GM23338 (cell line): Measurements from ENCODE around the gene SPDYE1.
"Not testable (repeated sequence)": the region's sequence is repeated elsewhere in the genome, so short reads cannot be mapped to it uniquely, and the experiment has no call there.

Experiments used
- CREB1 ChIP-seq: fragments of 250-450 bp; sonication (Bioruptor Pico); IDR thresholded peaks from 2 replicates; pipeline ENCODE4 v1.5.0; 2020; ENCODE audit warnings: low read depth, mild to moderate bottlenecking, moderate library complexity
- CTCF ChIP-seq, 2 experiments: fragments of 200-600 bp in 1 of 2; sonication (generic) in 1 of 2; conservative IDR thresholded peaks; 2 replicates each; pipeline versions ENCODE4 v1.5.1 to v1.6.1; 2016 to 2017; ENCODE audit warnings: antibody characterized with exemption in 2 of 2, low read depth in 2 of 2, mild to moderate bottlenecking in 2 of 2, moderate library complexity in 1 of 2
- ETS1 ChIP-seq: IDR thresholded peaks from 2 replicates; pipeline ENCODE4 v1.6.1; 2016; ENCODE audit warnings: antibody characterized with exemption
- EZH2 ChIP-seq: fragments of 200-600 bp; sonication (generic); IDR thresholded peaks from one replicate; pipeline ENCODE4 v1.8.0; 2017; ENCODE audit warnings: antibody characterized with exemption, mild to moderate bottlenecking, low read depth; ENCODE audit not compliant: unreplicated experiment
- EZH2phosphoT487 ChIP-seq: fragments of 200-600 bp; sonication (generic); IDR thresholded peaks from one replicate; pipeline ENCODE4 v1.8.1; 2018; ENCODE audit warnings: antibody characterized with exemption; ENCODE audit not compliant: unreplicated experiment
- JUNB ChIP-seq: IDR thresholded peaks from one replicate; pipeline ENCODE4 v1.6.1; 2016; ENCODE audit warnings: antibody characterized with exemption; ENCODE audit not compliant: unreplicated experiment
- NANOG ChIP-seq: IDR thresholded peaks from 2 replicates; pipeline ENCODE4 v1.6.1; 2016; ENCODE audit warnings: antibody characterized with exemption, borderline replicate concordance
- POLR2AphosphoS5 ChIP-seq: IDR thresholded peaks from 2 replicates; pipeline ENCODE4 v1.6.1; 2016; ENCODE audit warnings: antibody characterized with exemption, low read depth
- REST ChIP-seq: IDR thresholded peaks from one replicate; pipeline ENCODE4 v1.6.1; 2018; ENCODE audit warnings: antibody characterized with exemption; ENCODE audit not compliant: unreplicated experiment
- STAT1 ChIP-seq: IDR thresholded peaks from one replicate; pipeline ENCODE4 v1.6.1; 2016; ENCODE audit warnings: antibody characterized with exemption; ENCODE audit not compliant: unreplicated experiment
- ZNF331 ChIP-seq: fragments of 250-450 bp; sonication (Bioruptor Pico); IDR thresholded peaks from 2 replicates; pipeline ENCODE4 v1.5.0; 2020; ENCODE audit warnings: low read depth, mild to moderate bottlenecking, moderate library complexity

- TF ChIP-seq CTCF (conservative IDR thresholded peaks at IDR 0.05; ENCODE audit: low read depth in 2 of 2); NANOG; JUNB; POLR2AphosphoS5; REST; EZH2phosphoT487; ETS1; EZH2; CREB1 (CRISPR knock-in tag); ZNF331 (CRISPR knock-in tag); STAT1: not testable (repeated sequence)
These were observed 7.6 kb upstream of the SPDYE1 start for GRCh38 chr7:43990011-43990585.
